ENCODE measurements around the gene PCDHGB2. TPM values are rescaled to one million over a fixed set of nuclear protein-coding genes. Genes with fewer than 3 reads are reported as not detected.
"Not testable (repeated sequence)": the region's sequence is repeated elsewhere in the genome, so short reads cannot be mapped to it uniquely, and the experiment has no call there.

The PCDHGB2 gene
- total RNA-seq, 4 donors from 2014 or later = 2.1 to 5.3 (median 3.8) TPM

DNA sequence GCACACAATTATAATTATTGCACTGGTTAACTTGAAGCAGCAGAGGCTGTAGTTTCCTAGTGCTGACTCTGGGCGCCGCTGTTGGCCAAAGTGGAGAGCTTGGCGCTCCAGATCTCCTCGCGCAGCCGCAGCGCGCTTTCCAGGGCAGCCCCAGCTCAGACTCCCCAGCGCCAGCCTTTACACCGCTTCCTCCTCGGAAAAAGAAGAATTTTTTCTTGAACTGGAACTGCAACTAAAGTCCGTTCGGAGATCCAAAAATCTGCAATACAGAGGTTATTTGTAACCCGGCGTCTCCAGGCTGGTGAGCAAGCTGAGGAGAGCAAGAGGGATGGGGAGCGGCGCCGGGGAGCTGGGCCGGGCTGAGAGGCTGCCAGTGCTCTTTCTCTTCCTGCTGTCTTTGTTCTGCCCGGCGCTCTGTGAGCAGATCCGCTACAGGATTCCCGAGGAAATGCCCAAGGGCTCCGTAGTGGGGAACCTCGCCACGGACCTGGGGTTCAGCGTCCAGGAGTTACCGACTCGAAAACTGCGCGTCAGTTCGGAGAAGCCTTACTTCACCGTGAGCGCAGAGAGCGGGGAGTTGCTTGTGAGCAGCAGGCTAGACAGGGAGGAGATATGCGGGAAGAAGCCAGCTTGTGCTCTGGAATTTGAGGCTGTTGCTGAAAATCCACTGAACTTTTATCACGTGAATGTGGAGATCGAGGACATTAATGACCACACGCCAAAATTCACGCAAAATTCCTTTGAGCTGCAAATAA, 27.9 kb downstream of the PCDHGB2 start, which contains the start of gene PCDHGB4:
Gene PCDHGB4 (plus strand): TSS at position 142 of the 755 bp plus-strand sequence. CDS start 187 bp downstream, at position 329.
- TF ChIP-seq, protein P1, sequence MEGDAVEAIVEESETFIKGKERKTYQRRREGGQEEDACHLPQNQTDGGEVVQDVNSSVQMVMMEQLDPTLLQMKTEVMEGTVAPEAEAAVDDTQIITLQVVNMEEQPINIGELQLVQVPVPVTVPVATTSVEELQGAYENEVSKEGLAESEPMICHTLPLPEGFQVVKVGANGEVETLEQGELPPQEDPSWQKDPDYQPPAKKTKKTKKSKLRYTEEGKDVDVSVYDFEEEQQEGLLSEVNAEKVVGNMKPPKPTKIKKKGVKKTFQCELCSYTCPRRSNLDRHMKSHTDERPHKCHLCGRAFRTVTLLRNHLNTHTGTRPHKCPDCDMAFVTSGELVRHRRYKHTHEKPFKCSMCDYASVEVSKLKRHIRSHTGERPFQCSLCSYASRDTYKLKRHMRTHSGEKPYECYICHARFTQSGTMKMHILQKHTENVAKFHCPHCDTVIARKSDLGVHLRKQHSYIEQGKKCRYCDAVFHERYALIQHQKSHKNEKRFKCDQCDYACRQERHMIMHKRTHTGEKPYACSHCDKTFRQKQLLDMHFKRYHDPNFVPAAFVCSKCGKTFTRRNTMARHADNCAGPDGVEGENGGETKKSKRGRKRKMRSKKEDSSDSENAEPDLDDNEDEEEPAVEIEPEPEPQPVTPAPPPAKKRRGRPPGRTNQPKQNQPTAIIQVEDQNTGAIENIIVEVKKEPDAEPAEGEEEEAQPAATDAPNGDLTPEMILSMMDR (IDR thresholded peaks at IDR 0.05; ENCODE audit: low read depth) = not testable (repeated sequence)

DNA sequence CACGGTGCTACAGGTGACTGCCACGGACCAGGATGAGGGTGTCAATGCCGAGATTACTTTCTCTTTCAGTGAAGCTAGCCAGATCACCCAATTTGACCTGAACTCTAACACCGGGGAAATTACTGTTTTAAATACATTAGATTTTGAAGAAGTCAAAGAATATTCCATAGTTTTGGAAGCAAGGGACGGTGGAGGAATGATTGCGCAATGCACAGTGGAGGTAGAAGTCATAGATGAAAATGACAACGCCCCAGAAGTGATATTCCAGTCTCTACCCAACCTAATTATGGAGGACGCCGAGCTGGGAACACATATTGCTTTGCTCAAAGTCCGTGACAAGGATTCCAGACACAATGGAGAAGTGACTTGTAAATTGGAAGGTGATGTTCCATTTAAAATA, 28.9 kb downstream of the PCDHGB2 start:
- TF ChIP-seq, protein P1 (IDR thresholded peaks at IDR 0.05; ENCODE audit: low read depth) = no peak

DNA sequence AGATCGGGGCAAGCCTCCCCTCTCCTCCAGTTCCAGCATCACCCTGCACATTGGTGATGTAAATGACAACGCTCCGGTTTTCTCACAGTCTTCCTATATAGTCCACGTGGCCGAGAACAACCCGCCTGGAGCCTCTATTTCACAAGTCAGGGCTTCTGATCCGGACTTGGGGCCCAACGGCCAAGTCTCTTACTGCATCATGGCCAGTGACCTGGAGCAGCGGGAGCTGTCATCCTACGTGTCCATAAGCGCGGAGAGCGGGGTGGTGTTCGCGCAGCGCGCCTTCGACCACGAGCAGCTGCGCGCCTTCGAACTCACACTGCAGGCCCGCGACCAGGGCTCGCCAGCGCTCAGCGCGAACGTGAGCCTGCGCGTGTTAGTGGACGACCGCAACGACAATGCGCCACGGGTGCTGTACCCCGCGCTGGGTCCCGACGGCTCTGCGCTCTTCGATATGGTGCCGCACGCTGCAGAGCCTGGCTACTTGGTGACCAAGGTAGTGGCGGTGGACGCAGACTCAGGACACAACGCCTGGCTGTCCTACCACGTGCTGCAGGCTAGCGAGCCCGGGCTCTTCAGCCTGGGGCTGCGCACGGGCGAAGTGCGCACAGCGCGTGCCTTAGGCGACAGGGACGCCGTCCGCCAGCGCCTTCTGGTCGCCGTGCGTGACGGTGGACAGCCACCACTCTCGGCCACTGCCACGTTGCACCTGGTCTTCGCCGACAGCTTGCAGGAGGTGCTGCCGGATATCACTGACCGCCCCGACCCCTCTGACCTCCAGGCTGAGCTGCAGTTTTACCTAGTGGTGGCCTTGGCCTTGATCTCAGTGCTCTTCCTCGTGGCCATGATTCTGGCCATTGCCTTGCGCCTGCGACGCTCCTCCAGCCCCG, 29.6 kb downstream of the PCDHGB2 start:
- TF ChIP-seq, protein P1 (IDR thresholded peaks at IDR 0.05; ENCODE audit: low read depth) = no peak

DNA sequence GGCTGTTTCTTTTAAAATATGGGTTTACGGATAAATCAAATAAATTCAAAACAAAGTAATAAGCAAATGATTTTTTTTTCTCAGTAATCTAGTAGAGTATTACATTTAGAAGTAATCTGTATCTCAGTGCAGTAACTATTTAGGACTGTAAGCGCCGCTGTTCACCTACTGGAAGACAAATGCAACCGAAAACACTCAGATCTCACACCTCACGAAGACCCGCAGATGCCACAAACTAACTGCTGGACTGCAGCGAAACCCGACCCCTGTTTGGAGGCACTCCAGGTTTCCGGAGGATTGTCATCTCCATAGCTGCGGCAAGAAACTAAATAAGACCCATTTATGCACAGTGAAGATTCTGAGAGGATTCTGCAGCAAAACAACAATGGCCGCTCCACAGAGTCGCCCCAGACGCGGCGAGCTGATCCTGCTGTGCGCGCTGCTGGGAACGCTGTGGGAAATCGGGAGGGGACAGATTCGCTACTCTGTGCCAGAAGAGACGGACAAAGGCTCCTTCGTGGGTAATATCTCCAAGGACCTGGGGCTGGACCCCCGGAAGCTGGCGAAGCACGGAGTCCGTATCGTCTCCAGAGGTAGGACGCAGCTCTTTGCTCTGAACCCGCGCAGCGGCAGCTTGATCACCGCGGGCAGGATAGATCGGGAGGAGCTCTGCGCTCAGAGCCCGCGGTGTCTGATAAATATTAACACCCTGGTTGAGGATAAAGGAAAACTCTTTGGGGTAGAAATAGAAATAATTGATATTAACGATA, 32.8 kb downstream of the PCDHGB2 start, which contains the start of gene PCDHGA8:
Gene PCDHGA8 (plus strand): TSS at position 205 of the 770 bp plus-strand sequence. CDS start 181 bp downstream, at position 386.
- TF ChIP-seq, protein P1 (IDR thresholded peaks at IDR 0.05; ENCODE audit: low read depth) = no peak

DNA sequence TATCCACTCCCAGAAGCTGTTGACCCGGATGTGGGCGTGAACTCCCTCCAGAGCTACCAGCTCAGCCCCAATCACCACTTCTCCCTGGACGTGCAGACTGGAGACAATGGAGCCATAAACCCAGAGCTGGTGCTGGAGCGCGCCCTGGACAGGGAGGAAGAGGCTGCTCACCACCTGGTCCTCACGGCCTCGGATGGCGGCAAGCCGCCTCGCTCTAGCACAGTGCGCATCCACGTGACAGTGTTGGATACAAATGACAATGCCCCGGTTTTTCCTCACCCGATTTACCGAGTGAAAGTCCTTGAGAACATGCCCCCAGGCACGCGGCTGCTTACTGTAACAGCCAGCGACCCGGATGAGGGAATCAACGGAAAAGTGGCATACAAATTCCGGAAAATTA, 33.5 kb downstream of the PCDHGB2 start:
- TF ChIP-seq, protein P1 (IDR thresholded peaks at IDR 0.05; ENCODE audit: low read depth) = no peak

DNA sequence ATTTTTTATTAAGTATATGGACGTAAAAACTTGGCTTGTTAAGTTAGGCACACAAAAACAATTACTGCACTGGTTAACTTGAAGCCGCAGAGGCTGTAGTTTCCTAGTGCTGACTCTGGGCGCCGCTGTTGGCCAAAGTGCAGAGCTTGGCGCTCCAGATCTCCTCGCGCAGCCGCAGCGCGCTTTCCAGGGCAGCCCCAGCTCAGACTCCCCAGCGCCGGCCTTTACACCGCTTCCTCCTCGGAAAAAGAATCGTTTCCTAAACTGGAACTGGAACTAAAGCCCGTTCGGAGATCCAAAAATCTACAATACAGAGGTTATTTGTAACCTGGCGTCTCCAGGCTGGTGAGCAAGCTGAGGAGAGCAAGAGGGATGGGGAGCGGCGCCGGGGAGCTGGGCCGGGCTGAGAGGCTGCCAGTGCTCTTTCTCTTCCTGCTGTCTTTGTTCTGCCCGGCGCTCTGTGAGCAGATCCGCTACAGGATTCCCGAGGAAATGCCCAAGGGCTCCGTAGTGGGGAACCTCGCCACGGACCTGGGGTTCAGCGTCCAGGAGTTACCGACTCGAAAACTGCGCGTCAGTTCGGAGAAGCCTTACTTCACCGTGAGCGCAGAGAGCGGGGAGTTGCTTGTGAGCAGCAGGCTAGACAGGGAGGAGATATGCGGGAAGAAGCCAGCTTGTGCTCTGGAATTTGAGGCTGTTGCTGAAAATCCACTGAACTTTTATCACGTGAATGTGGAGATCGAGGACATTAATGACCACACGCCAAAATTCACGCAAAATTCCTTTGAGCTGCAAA, 38.2 kb downstream of the PCDHGB2 start, which contains the start of gene PCDHGB5:
Gene PCDHGB5 (plus strand): TSS at position 192 of the 796 bp plus-strand sequence. CDS start 181 bp downstream, at position 373.
- TF ChIP-seq, protein P1 (IDR thresholded peaks at IDR 0.05; ENCODE audit: low read depth) = not testable (repeated sequence)

Data from subcutaneous adipose tissue (tissue), 4 donors.